ENCODE measurements around the gene FMNL2. TPM values are rescaled to one million over a fixed set of nuclear protein-coding genes. Genes with fewer than 3 reads are reported as not detected.

Gene FMNL2
- total and polyA plus RNA-seq, 2 of the 4 experiments (the other 2 are of a cell fraction): 10.9 to 11.4 TPM

- Histone ChIP-seq H3K9me1 (ENCODE audit: insufficient read depth, low read length) (peaks cover 3% of the 10 kb centered on the region; the same call in 1 of the 2 replicates), H4K8ac (ENCODE audit: low read depth in 2 of 2, low read length in 2 of 2) (no peak overlapping the region), H4K91ac (ENCODE audit: insufficient read depth, low read depth, low read length) (no peak overlapping the region), H3K36me3 (ENCODE audit: control insufficient read depth, insufficient read depth, low read length) (no peaks in the 10 kb centered on the region), H2AK5ac (ENCODE audit: low read depth, low read length) (no peak overlapping the region), H2BK120ac (ENCODE audit: low read depth, low read length) (no peak overlapping the region), H4K20me1 (ENCODE audit: insufficient read depth, low read length) (no peaks in the 10 kb centered on the region), H4K5ac (ENCODE audit: low read depth, low read length) (no peak overlapping the region), H3K4ac (ENCODE audit: low read depth, low read length) (no peak overlapping the region), H3K4me2 (ENCODE audit: low read depth, low read length) (no peak overlapping the region), H2BK20ac (ENCODE audit: low read depth, low read length) (no peak overlapping the region), H3K14ac (replicated peaks; ENCODE audit: low read depth, low read length) (no peak overlapping the region), H3K18ac (ENCODE audit: low read depth, low read length) (no peak overlapping the region), H3K23ac (ENCODE audit: low read depth, low read length) (no peak overlapping the region), H2AK9ac (replicated peaks; ENCODE audit: low read depth, low read length, poor library complexity) (no peak overlapping the region), H3K56ac (ENCODE audit: extremely low read depth, insufficient read depth, low read length) (no peak overlapping the region), H2BK5ac (ENCODE audit: low read depth, low read length, poor library complexity, severe bottlenecking) (no peak overlapping the region), H3K27me3 (ENCODE audit: control insufficient read depth, insufficient read depth, low read length) (no peaks in the 10 kb centered on the region), H3K9me3 (ENCODE audit: control insufficient read depth, insufficient read depth, low read length) (no peaks in the 10 kb centered on the region), H3K4me1 (ENCODE audit: control insufficient read depth, insufficient read depth, low read length) (peaks cover 5% of the 10 kb centered on the region; the same call in 1 of the 2 replicates), H3K79me1 (ENCODE audit: low read depth in 1 of 2, low read length in 2 of 2) (no peaks in the 10 kb centered on the region), H2AFZ (replicated peaks; ENCODE audit: low read length, poor library complexity) (no peak overlapping the region), H3K9ac (ENCODE audit: low read depth, low read length) (no peak overlapping the region), H3K27ac (ENCODE audit: insufficient read depth, low read length) (no peak overlapping the region), H3K4me3 (ENCODE audit: insufficient read depth, low read depth, low read length) (no peak overlapping the region), H2BK15ac (ENCODE audit: low read depth, low read length) (no peak overlapping the region)
- dilution Hi-C loops (cut with HindIII; ENCODE audit: low sequenced_read_pairs, unreplicated experiment) (no loop called here), intact Hi-C loops (cut with micrococcal nuclease) (no loop called here), in situ Hi-C loops (cut with MboI; ENCODE audit: low sequenced_read_pairs) (no loop called here)
- ATAC-seq (ENCODE audit: low read depth) (no peak), DNase-seq (no peak)
- WGBS, 2 experiments (ENCODE audit: extremely low coverage in 2 of 2, insufficient read length in 1 of 2): 100% methylated on average over 2 of the region's 7 CpGs; no CpG with 5 or more reads in 1 of the 2 experiments
- ChIA-PET POLR2A (ENCODE audit: unreplicated experiment) (interaction anchor here (0.7 kb wide), 1 partner anchor 83 kb away, joined by 21 read pairs; no protein-coding TSS in a partner anchor), CTCF (interaction anchor here (0.6 kb wide), 1 partner anchor 116 kb away, joined by 5 read pairs; no protein-coding TSS in a partner anchor)
- BruUV-seq (replicated peaks): no TSS peak
- TF ChIP-seq POLR2A (IDR thresholded peaks at IDR 0.05; ENCODE audit: low read depth, low read length) (no peak), MAFK (IDR thresholded peaks at IDR 0.05; ENCODE audit: low read depth, low read length) (no peak), BHLHE40 (IDR thresholded peaks at IDR 0.05; ENCODE audit: low read depth, low read length) (no peak), RAD21 (IDR thresholded peaks at IDR 0.05; ENCODE audit: low read length) (no peak), CEBPB (IDR thresholded peaks at IDR 0.05; ENCODE audit: low read depth, low read length) (no peak), SMC3 (IDR thresholded peaks at IDR 0.05; ENCODE audit: low read depth, low read length) (no peak)
Measured at GRCh38 chr2:152607793-152608300, 272.9 kb downstream of the FMNL2 start.

Data from IMR-90 (cell line).